ENCODE data around the gene DNAH2.

Gene DNAH2

GRCh38 chr17:7823581-7824001, 106.0 kb downstream of the DNAH2 start:
- DNase-seq, result no peak

- DNase-seq, result no peak
These were observed 106.7 kb downstream of the DNAH2 start for GRCh38 chr17:7824021-7824924.

- DNase-seq, result no peak
These were observed 107.9 kb downstream of the DNAH2 start for GRCh38 chr17:7825206-7825990.

- DNase-seq, result no peak
These were observed 113.1 kb downstream of the DNAH2 start for GRCh38 chr17:7830616-7831015.

GRCh38 chr17:7831233-7831632, 113.7 kb downstream of the DNAH2 start:
- no peak for DNase-seq

- DNase-seq, result no peak
These were observed 114.9 kb downstream of the DNAH2 start for GRCh38 chr17:7832431-7832830.

GRCh38 chr17:7833011-7833794, 115.7 kb downstream of the DNAH2 start:
- no peak for DNase-seq

GRCh38 chr17:7833795-7834541, 116.4 kb downstream of the DNAH2 start, which contains the start of gene KDM6B:
KDM6B (plus strand) TSS chr17:7834217; CDS start chr17:7845555, 11,338 bp downstream.
- DNase-seq, result peak; percentile 85

- DNase-seq, result peak; percentile 50
These were observed 117.0 kb downstream of the DNAH2 start for GRCh38 chr17:7834542-7834956.

- peak; percentile 95 for DNase-seq
These were observed 117.6 kb downstream of the DNAH2 start for GRCh38 chr17:7834957-7835813.

- no peak for DNase-seq
These were observed 118.5 kb downstream of the DNAH2 start for GRCh38 chr17:7835814-7836595.

GRCh38 chr17:7836596-7837407, 119.3 kb downstream of the DNAH2 start:
- peak; percentile 95 for DNase-seq

GRCh38 chr17:7837408-7838088, 120.0 kb downstream of the DNAH2 start:
- peak; percentile 1 for DNase-seq

GRCh38 chr17:7838090-7839075, 120.8 kb downstream of the DNAH2 start:
- DNase-seq, result peak; percentile 78

GRCh38 chr17:7839190-7839875, 121.8 kb downstream of the DNAH2 start:
- DNase-seq, result peak; percentile 69

- DNase-seq, result peak; percentile 26
These were observed 122.3 kb downstream of the DNAH2 start for GRCh38 chr17:7839876-7840261.

GRCh38 chr17:7840441-7840840, 122.9 kb downstream of the DNAH2 start:
- no peak for DNase-seq

Measured in MV-4-11 (cell line).